CD4-positive, alpha-beta T cell (primary cell): ENCODE measurements around the gene CDC37L1. TPM values are rescaled to one million over a fixed set of nuclear protein-coding genes. Genes with fewer than 3 reads are reported as not detected.

Experiments
- ATAC-seq: fragments of 200-7000 bp; cut with Tn5 transposase; one replicate; pipeline ENCODE4 v1.10.0; 2022; ENCODE audit warnings: mild to moderate bottlenecking; ENCODE audit not compliant: poor library complexity
- CTCF ChIA-PET: fragments of 350-600 bp; sonication (Branson Sonifier 250); formaldehyde crosslinking; loops from one replicate; lab custom pipeline; 2021; ENCODE audit warnings: antibody characterized with exemption, inconsistent platforms; lab: Charles Lee
- POLR2A ChIA-PET: fragments of 350-600 bp; sonication (Branson Sonifier 250); formaldehyde crosslinking; loops from one replicate; lab custom pipeline; 2021; ENCODE audit warnings: antibody characterized with exemption, inconsistent platforms; lab: Charles Lee
- DNase-seq, 14 experiments: peaks; one replicate each; pipeline ENCODE4 v3.0.0-alpha.2; 2013 to 2020; ENCODE audit warnings: mixed read lengths in 2 of 14
- H3K27ac ChIP-seq, 2 donors: one replicate each; pipeline versions ENCODE4 v1.5.1 to v1.7.0; 2013; ENCODE audit warnings: low read length in 2 of 2, low read depth in 1 of 2, mild to moderate bottlenecking in 1 of 2
- H3K27me3 ChIP-seq, 2 experiments: 1 replicate in 1 of 2; 2 replicates in 1 of 2; pipeline versions ENCODE4 v1.6.1 to v1.7.0; 2013; ENCODE audit warnings: low read length in 2 of 2, control low read depth in 1 of 2, mild to moderate bottlenecking in 1 of 2, moderate library complexity in 1 of 2; ENCODE audit not compliant: insufficient read depth in 2 of 2, control insufficient read depth in 1 of 2
- H3K36me3 ChIP-seq: one replicate; pipeline ENCODE4 v1.6.1; 2013; ENCODE audit warnings: low read length, control low read depth; ENCODE audit not compliant: insufficient read depth
- H3K4me1 ChIP-seq: one replicate; pipeline ENCODE4 v1.6.1; 2013; ENCODE audit warnings: low read length, control low read depth; ENCODE audit not compliant: insufficient read depth
- H3K4me3 ChIP-seq: one replicate; pipeline ENCODE4 v1.5.1; 2013; ENCODE audit warnings: mild to moderate bottlenecking, low read length, moderate library complexity
- H3K9me3 ChIP-seq, 2 experiments: 1 replicate in 1 of 2; 2 replicates in 1 of 2; pipeline versions ENCODE4 v1.6.1 to v1.7.0; 2013; ENCODE audit warnings: low read length in 2 of 2, mild to moderate bottlenecking in 2 of 2, control low read depth in 1 of 2, moderate library complexity in 1 of 2; ENCODE audit not compliant: control insufficient read depth in 1 of 2, insufficient read depth in 1 of 2
- H3K27ac Mint-ChIP-seq: one replicate; pipeline ENCODE4 v1.8.0; 2020; ENCODE audit warnings: mixed read lengths
- H3K27me3 Mint-ChIP-seq: one replicate; pipeline ENCODE4 v1.8.0; 2021; ENCODE audit warnings: mixed read lengths
- H3K36me3 Mint-ChIP-seq: one replicate; pipeline ENCODE4 v1.8.0; 2021; ENCODE audit warnings: low read depth, mixed read lengths
- H3K4me1 Mint-ChIP-seq: one replicate; pipeline ENCODE4 v1.8.0; 2021; ENCODE audit warnings: low read depth, mixed read lengths
- H3K4me3 Mint-ChIP-seq: one replicate; pipeline ENCODE4 v1.8.0; 2020; ENCODE audit warnings: mild to moderate bottlenecking, mixed read lengths
- H3K9me3 Mint-ChIP-seq: one replicate; pipeline ENCODE4 v1.8.0; 2020; ENCODE audit warnings: mixed read lengths
- CTCF ChIP-seq: fragments of 200-600 bp; IDR thresholded peaks from one replicate; pipeline ENCODE4 v1.8.0; 2022; ENCODE audit warnings: antibody characterized with exemption, mild to moderate bottlenecking
- intact Hi-C, 2 experiments: fragments of 100-400 bp; cut with DNase I in 1 of 2; cut with micrococcal nuclease in 1 of 2; formaldehyde crosslinking; loops; one replicate each; pipeline versions ENCODE4 v1.15.1 to v1.9.0; 2023 to 2025; cut with DNase I, micrococcal nuclease
- total RNA-seq, 174 experiments: library from RNA in 2 of 174; stranded (reverse) in 2 of 174; gene quantifications; one replicate each; pipeline ENCODE4 v1.2.3 and lab custom pipeline; 2021 to 2026

Gene CDC37L1
- total RNA-seq, 2 experiments from 2014 or later: 49.1 to 53.4 TPM

DNA sequence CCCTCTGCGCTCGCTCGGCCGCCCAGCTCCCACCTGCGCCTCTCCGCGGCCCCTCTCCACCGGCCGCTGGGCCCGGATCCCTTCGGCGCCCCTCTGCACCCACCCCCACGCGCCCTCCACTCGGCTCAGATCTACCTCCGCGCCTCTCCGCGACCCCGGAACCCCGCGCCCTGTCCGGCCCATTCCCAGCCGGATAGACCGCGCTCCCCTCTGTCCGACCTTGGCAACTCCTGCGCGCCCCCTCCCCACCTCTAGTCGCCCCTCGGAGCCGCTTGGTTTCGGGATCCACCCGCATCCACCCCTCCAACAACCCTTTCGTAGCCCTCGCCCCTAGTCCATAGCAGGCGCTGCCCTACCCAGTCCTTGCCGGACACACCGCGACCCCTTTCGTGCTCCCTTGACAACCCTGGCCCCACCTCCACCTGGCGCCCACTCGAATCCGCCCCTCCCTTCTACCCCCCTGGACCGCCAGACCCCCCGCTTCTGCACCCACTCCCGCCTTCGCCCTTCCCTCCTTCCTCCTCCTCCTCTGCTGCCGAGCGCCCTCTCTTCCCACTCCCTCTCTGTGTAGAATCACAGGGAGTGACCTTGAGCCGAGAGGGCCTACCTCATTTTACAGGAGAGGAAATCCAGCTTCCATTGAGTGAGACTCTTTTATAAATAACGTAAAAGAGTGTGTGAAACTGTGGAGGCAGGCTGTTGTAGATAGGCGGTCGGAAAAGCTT is 62.2 kb downstream of the CDC37L1 start:
- POLR2A ChIA-PET: interaction anchor here (0.5 to 3.0 kb wide), 29 partner anchors 10 to 1388 kb away, joined by 3 to 35 read pairs (median 6); partner anchors contain the start of genes CD274, CDC37L1, JAK2 and PLGRKT
- CTCF ChIA-PET: interaction anchor here (0.8 to 2.6 kb wide), 7 partner anchors 8 to 97 kb away, joined by 3 to 14 read pairs (median 4); partner anchors contain the start of gene SPATA6L
- H3K4me3 ChIP-seq: peak overlapping the region; percentile 86

GRCh38 chr9:4742246-4742645 is 62.9 kb downstream of the CDC37L1 start:
- Mint-ChIP-seq H3K9me3 (no peaks in the 10 kb centered on the region), H3K27ac (peak overlapping the region; percentile 68), H3K4me3 (peak overlapping the region; percentile 95), H3K27me3 (no peaks in the 10 kb centered on the region), H3K36me3 (peaks cover 6% of the 10 kb centered on the region), H3K4me1 (peaks cover 27% of the 10 kb centered on the region)
- Histone ChIP-seq H3K9me3 (no peaks in the 10 kb centered on the region), H3K4me3 (peak overlapping the region; percentile 86), H3K27ac (peak overlapping the region in 1 of 2 donors; percentile 66), H3K4me1 (peaks cover 28% of the 10 kb centered on the region), H3K27me3 (no peaks in the 10 kb centered on the region), H3K36me3 (peaks cover 4% of the 10 kb centered on the region)
- ATAC-seq (no peak), DNase-seq (no peak)
- ChIA-PET POLR2A (interaction anchor here (0.6 to 3.0 kb wide), 9 partner anchors 50 to 1216 kb away, joined by 3 to 31 read pairs (median 5); partner anchors contain the start of genes CDC37L1, JAK2, RCL1 and RFX3), CTCF (interaction anchor here (0.8 to 2.6 kb wide), 3 partner anchors 8 to 55 kb away, joined by 4 to 11 read pairs (median 4); no protein-coding TSS in a partner anchor)
- no peak for TF ChIP-seq CTCF
- intact Hi-C loops: loop anchor here (2.0 to 10.0 kb wide), 5 partner anchors 51 to 357 kb away; partner anchors contain the start of genes PLPP6 (in 2 of the 2), JAK2 (in 1 of the 2) and RCL1 (in 1 of the 2)

More for the DNA sequence above, 62.2 kb downstream of the CDC37L1 start:
- Mint-ChIP-seq H3K4me1 (peaks cover 32% of the 10 kb centered on the region), H3K36me3 (peaks cover 6% of the 10 kb centered on the region), H3K27me3 (no peaks in the 10 kb centered on the region), H3K4me3 (peak overlapping the region; percentile 95), H3K27ac (peak overlapping the region; percentile 68), H3K9me3 (no peaks in the 10 kb centered on the region)
- Histone ChIP-seq H3K9me3 (no peaks in the 10 kb centered on the region), H3K36me3 (peaks cover 4% of the 10 kb centered on the region), H3K27ac (peak overlapping the region; percentile 57 to 66), H3K4me1 (peaks cover 28% of the 10 kb centered on the region), H3K27me3 (no peaks in the 10 kb centered on the region)
- intact Hi-C loops: loop anchor here (2.0 to 10.0 kb wide), 5 partner anchors 51 to 357 kb away; partner anchors contain the start of genes PLPP6 (in 2 of the 2), JAK2 (in 1 of the 2) and RCL1 (in 1 of the 2)
- TF ChIP-seq CTCF: no peak
- DNase-seq: peak in 9 of 14 experiments; percentile 6 to 49 (median 19)
- peak; percentile 6 for ATAC-seq

DNA sequence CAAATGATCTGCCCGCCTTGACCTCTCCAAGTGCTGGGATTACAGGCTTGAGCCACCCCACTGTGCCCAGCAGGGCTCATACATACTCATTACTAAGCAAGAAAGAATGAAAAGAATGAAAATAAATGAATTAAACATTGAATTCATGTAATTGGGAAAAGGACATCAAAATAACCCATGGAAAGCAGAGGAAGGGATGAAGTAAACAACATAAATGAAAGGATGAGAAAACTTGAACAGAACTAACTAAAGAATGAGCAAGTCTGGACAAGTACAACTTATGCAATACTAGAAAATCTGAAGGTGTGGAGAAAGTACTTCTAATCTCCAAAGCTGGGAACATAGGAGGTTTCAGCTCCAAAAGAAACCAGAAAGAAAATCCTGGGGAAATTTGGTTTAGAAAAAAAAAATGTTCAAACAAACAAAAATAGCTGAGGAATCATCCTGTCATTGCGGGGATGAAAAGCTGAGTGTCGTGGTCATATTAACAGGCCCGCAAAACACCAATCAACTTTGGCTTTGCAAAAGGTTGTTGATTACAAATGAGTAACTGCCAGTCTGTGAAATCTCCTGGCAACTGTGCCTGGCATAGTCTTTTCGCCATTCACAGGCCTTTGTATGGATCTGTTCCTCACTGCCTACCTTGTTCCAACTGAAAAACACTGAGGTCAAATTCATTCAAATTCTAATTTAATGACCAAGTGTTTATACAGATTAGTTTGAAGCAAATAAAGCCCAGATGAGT is 63.9 kb downstream of the CDC37L1 start:
- H3K4me1 Mint-ChIP-seq: peaks cover 21% of the 10 kb centered on the region
- no peak for ATAC-seq
- H3K9me3 Mint-ChIP-seq: no peaks in the 10 kb centered on the region
- CTCF ChIA-PET: interaction anchor here (0.8 kb wide), 1 partner anchor 16 kb away, joined by 6 read pairs; no protein-coding TSS in a partner anchor
- no peak for TF ChIP-seq CTCF
- POLR2A ChIA-PET: interaction anchor here (0.9 to 1.2 kb wide), 2 partner anchors 64 to 885 kb away, joined by 3 to 4 read pairs; partner anchors contain the start of genes CDC37L1 and RIC1
- peak overlapping the region; percentile 68 for H3K27ac Mint-ChIP-seq
- Histone ChIP-seq H3K27ac (no peak overlapping the region), H3K4me3 (no peak overlapping the region), H3K9me3 (no peaks in the 10 kb centered on the region), H3K4me1 (peaks cover 21% of the 10 kb centered on the region), H3K36me3 (no peaks in the 10 kb centered on the region), H3K27me3 (no peaks in the 10 kb centered on the region)
- DNase-seq: no peak
- no peaks in the 10 kb centered on the region for H3K27me3 Mint-ChIP-seq
- H3K4me3 Mint-ChIP-seq: peak overlapping the region; percentile 95
- intact Hi-C loops: loop anchor here (2.0 to 10.0 kb wide), 5 partner anchors 49 to 359 kb away; partner anchors contain the start of genes PLPP6 (in 2 of the 2), JAK2 (in 1 of the 2) and RCL1 (in 1 of the 2)
- H3K36me3 Mint-ChIP-seq: peaks cover 6% of the 10 kb centered on the region
